GM21526 (cell line): ENCODE measurements around the gene GALNT14.
"Not testable (repeated sequence)": the region's sequence is repeated elsewhere in the genome, so short reads cannot be mapped to it uniquely, and the experiment has no call there.

Experiments used
- ATAC-seq: cut with Tn5 transposase; IDR thresholded peaks from one replicate; pipeline ENCODE4 v1.9.1; 2021; ENCODE audit warnings: moderate library complexity; ENCODE audit not compliant: unreplicated experiment, low FRiP score

The GALNT14 gene

GRCh38 chr2:30915486-30915885 lies 222.8 kb downstream of the GALNT14 start:
- no peak for ATAC-seq

- ATAC-seq, result no peak
Observed at GRCh38 chr2:30914456-30914855, 223.8 kb downstream of the GALNT14 start.

GRCh38 chr2:30912056-30912455 lies 226.2 kb downstream of the GALNT14 start:
- no peak for ATAC-seq

- ATAC-seq, result no peak
Observed at GRCh38 chr2:30911327-30911726, 226.9 kb downstream of the GALNT14 start.

- ATAC-seq, result no peak
Observed at GRCh38 chr2:30910686-30911085, 227.6 kb downstream of the GALNT14 start.

- ATAC-seq, result not testable (repeated sequence)
Observed at GRCh38 chr2:30904437-30904836, 233.8 kb downstream of the GALNT14 start.

- ATAC-seq, result no peak
Observed at GRCh38 chr2:30903326-30903725, 234.9 kb downstream of the GALNT14 start.

GRCh38 chr2:30900381-30900780 lies 237.9 kb downstream of the GALNT14 start:
- ATAC-seq, result no peak

- ATAC-seq, result no peak
Observed at GRCh38 chr2:30899516-30900054, 238.7 kb downstream of the GALNT14 start.

GRCh38 chr2:30897539-30897938 lies 240.7 kb downstream of the GALNT14 start:
- ATAC-seq, result no peak

GRCh38 chr2:30894498-30895119 lies 243.6 kb downstream of the GALNT14 start:
- no peak for ATAC-seq

- no peak for ATAC-seq
Observed at GRCh38 chr2:30888852-30889409, 249.3 kb downstream of the GALNT14 start.

- ATAC-seq, result no peak
Observed at GRCh38 chr2:30886080-30886479, 252.2 kb downstream of the GALNT14 start.

- no peak for ATAC-seq
Observed at GRCh38 chr2:30883822-30884221, 254.4 kb downstream of the GALNT14 start.

GRCh38 chr2:30883184-30883583 lies 255.1 kb downstream of the GALNT14 start:
- ATAC-seq, result no peak

- ATAC-seq, result no peak
Observed at GRCh38 chr2:30880516-30880915, 257.7 kb downstream of the GALNT14 start.

- no peak for ATAC-seq
Observed at GRCh38 chr2:30877833-30878232, 260.4 kb downstream of the GALNT14 start.

GRCh38 chr2:30872797-30873196 lies 265.4 kb downstream of the GALNT14 start:
- ATAC-seq, result no peak

- ATAC-seq, result no peak
Observed at GRCh38 chr2:30871980-30872789, 266.1 kb downstream of the GALNT14 start.

GRCh38 chr2:30871440-30871839 lies 266.8 kb downstream of the GALNT14 start:
- ATAC-seq, result no peak

GRCh38 chr2:30869988-30870387 lies 268.3 kb downstream of the GALNT14 start:
- no peak for ATAC-seq
